ENCODE results near the gene TBC1D3B. TPM values are rescaled to one million over a fixed set of nuclear protein-coding genes. Genes with fewer than 3 reads are reported as not detected.

The TBC1D3B gene
- total RNA-seq, 1 experiment from 2014 or later, result 6.3 TPM

DNA sequence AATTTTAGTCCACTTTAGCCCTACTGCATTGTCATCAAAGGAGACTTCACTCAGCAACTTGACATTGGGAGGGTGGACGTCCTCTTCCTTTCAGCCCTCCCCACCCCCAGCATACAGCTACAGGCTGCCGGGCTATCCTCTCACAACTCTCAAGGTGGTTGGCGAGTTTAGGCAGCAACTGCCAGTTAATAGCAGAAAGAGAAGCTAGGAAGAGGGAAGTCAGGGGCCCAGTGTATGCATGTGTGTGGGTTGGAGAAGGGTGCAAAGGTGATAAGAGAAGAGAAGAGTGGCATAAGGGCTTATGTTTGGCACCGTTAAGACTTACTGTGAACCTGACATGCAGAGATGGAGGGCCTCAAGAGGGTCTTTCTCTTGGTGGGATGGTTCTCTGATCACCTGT is 41.0 kb downstream of the TBC1D3B start:
- H3K27ac Mint-ChIP-seq, result no peak overlapping the region
- H3K36me3 Mint-ChIP-seq, result no peaks in the 10 kb centered on the region
- H3K4me3 Mint-ChIP-seq, result no peak overlapping the region
- ATAC-seq (no peak), DNase-seq (ENCODE audit: low spot score) (no peak)
- no peaks in the 10 kb centered on the region for H3K9me3 Mint-ChIP-seq
- POLR2A ChIA-PET, result no interaction called here
- TF ChIP-seq, protein P1, sequence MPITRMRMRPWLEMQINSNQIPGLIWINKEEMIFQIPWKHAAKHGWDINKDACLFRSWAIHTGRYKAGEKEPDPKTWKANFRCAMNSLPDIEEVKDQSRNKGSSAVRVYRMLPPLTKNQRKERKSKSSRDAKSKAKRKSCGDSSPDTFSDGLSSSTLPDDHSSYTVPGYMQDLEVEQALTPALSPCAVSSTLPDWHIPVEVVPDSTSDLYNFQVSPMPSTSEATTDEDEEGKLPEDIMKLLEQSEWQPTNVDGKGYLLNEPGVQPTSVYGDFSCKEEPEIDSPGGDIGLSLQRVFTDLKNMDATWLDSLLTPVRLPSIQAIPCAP (CRISPR knock-in tag; IDR thresholded peaks at IDR 0.05), result no peak
- TF ChIP-seq OVOL2 (CRISPR knock-in tag; IDR thresholded peaks at IDR 0.05; ENCODE audit: borderline replicate concordance) (no peak), NR3C1 (CRISPR knock-in tag; conservative IDR thresholded peaks at IDR 0.05; ENCODE audit: low read depth) (no peak), MXD4 (CRISPR knock-in tag; IDR thresholded peaks at IDR 0.05; ENCODE audit: borderline replicate concordance) (no peak), CBFB (CRISPR knock-in tag; IDR thresholded peaks at IDR 0.05; ENCODE audit: low read depth) (no peak)
- TF ChIP-seq, protein P2, sequence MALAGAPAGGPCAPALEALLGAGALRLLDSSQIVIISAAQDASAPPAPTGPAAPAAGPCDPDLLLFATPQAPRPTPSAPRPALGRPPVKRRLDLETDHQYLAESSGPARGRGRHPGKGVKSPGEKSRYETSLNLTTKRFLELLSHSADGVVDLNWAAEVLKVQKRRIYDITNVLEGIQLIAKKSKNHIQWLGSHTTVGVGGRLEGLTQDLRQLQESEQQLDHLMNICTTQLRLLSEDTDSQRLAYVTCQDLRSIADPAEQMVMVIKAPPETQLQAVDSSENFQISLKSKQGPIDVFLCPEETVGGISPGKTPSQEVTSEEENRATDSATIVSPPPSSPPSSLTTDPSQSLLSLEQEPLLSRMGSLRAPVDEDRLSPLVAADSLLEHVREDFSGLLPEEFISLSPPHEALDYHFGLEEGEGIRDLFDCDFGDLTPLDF (CRISPR knock-in tag; IDR thresholded peaks at IDR 0.05), result no peak
- TF ChIP-seq, protein P3, sequence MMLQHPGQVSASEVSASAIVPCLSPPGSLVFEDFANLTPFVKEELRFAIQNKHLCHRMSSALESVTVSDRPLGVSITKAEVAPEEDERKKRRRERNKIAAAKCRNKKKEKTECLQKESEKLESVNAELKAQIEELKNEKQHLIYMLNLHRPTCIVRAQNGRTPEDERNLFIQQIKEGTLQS (CRISPR knock-in tag; conservative IDR thresholded peaks at IDR 0.05), result no peak
- TF ChIP-seq, protein P4, sequence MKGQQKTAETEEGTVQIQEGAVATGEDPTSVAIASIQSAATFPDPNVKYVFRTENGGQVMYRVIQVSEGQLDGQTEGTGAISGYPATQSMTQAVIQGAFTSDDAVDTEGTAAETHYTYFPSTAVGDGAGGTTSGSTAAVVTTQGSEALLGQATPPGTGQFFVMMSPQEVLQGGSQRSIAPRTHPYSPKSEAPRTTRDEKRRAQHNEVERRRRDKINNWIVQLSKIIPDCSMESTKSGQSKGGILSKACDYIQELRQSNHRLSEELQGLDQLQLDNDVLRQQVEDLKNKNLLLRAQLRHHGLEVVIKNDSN (CRISPR knock-in tag; IDR thresholded peaks at IDR 0.05), result no peak
- no peaks in the 10 kb centered on the region for H3K27me3 Mint-ChIP-seq (ENCODE audit: low read depth)
- CTCF ChIA-PET, result interaction anchor here (0.9 to 2.5 kb wide), 2 partner anchors 14 to 63 kb away, joined by 3 to 14 read pairs; no protein-coding TSS in a partner anchor
- peaks cover 3% of the 10 kb centered on the region; the same call in 1 of the 2 replicates for H3K4me1 Mint-ChIP-seq

DNA sequence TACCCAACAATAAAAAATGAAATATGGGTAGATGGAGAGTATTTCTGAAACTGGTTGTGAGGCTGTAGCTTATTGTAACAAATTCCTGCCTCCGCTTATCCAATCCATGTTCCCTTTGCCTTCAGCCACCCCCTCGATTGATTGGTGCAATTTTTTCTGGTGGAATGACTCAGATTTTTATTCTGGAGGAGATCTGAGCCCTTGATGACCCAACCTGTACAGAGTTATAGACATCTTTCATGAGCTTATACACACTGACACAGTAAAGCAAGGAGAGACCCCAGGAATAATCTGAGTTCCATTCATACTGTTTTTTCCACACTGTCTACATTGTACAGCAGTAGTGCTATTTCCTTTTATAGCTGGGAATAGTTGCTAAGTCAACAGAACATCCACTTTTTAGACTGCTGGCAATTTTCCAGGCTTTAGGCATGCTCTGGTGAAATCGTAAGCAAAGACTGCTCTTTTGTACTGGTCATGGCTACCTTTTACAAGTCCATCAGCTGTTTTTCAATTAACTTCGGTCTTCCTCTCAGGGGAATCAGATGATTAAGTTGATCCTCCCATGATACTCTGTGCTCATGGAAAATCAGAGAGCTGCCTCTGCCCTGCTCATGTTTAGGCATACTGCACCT is 42.7 kb downstream of the TBC1D3B start:
- ATAC-seq, result no peak
- CTCF ChIA-PET, result interaction anchor here (0.9 to 2.5 kb wide), 6 partner anchors 15 to 164 kb away, joined by 3 to 14 read pairs (median 4); no protein-coding TSS in a partner anchor
- no peak for DNase-seq (ENCODE audit: low spot score)

DNA sequence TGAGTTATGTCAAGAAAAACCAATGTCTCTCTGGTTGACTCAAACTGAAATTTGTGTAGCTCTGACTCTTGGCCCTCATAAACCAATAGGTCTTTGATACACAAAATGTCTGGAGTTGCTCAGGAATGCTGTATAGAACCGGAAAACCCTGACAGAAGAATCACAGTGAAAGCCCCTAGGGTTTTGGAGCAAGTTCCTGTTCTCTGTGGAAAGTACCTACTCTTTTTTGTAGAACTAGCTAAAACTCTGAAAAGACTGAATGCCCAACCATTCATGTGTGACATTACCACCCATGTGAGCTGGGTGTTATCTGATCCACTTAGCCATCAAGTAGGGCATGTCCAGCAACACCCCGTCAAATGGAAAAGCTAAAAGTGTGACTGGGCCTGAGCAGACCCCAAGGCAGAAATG is 44.0 kb downstream of the TBC1D3B start:
- H3K27me3 Mint-ChIP-seq (ENCODE audit: low read depth), result peaks cover 4% of the 10 kb centered on the region
- ATAC-seq (no peak), DNase-seq (ENCODE audit: low spot score) (no peak)
- H3K27ac Mint-ChIP-seq, result no peak overlapping the region
- H3K4me1 Mint-ChIP-seq, result peaks cover 5% of the 10 kb centered on the region
- POLR2A ChIA-PET, result no interaction called here
- H3K9me3 Mint-ChIP-seq, result 0 out of 2 replicates have a peak, but pooled peaks cover 3% of the 10 kb centered on the region
- TF ChIP-seq ZNF232 (CRISPR knock-in tag; IDR thresholded peaks at IDR 0.05), result no peak
- CTCF ChIA-PET, result interaction anchor here (0.8 to 1.9 kb wide), 3 partner anchors 60 to 163 kb away, joined by 3 to 6 read pairs (median 5); no protein-coding TSS in a partner anchor
- no peak overlapping the region for H3K4me3 Mint-ChIP-seq
- H3K36me3 Mint-ChIP-seq, result 0 out of 2 replicates have a peak, but pooled peaks cover under 1% of the 10 kb centered on the region

More for the DNA sequence above, 42.7 kb downstream of the TBC1D3B start:
- H3K4me3 Mint-ChIP-seq, result no peak overlapping the region
- POLR2A ChIA-PET, result no interaction called here
- no peaks in the 10 kb centered on the region for H3K9me3 Mint-ChIP-seq
- no peak overlapping the region for H3K27ac Mint-ChIP-seq
- H3K36me3 Mint-ChIP-seq, result no peaks in the 10 kb centered on the region
- H3K27me3 Mint-ChIP-seq (ENCODE audit: low read depth), result no peaks in the 10 kb centered on the region
- TF ChIP-seq MXD4 (CRISPR knock-in tag; IDR thresholded peaks at IDR 0.05; ENCODE audit: borderline replicate concordance) (no peak), ZNF671 (CRISPR knock-in tag; IDR thresholded peaks at IDR 0.05) (no peak), TEAD1 (CRISPR knock-in tag; IDR thresholded peaks at IDR 0.05) (no peak), HMGA2 (CRISPR knock-in tag; IDR thresholded peaks at IDR 0.05) (no peak)
- TF ChIP-seq, protein P3 (CRISPR knock-in tag; conservative IDR thresholded peaks at IDR 0.05), result no peak
- peaks cover 3% of the 10 kb centered on the region; the same call in 1 of the 2 replicates for H3K4me1 Mint-ChIP-seq

DNA sequence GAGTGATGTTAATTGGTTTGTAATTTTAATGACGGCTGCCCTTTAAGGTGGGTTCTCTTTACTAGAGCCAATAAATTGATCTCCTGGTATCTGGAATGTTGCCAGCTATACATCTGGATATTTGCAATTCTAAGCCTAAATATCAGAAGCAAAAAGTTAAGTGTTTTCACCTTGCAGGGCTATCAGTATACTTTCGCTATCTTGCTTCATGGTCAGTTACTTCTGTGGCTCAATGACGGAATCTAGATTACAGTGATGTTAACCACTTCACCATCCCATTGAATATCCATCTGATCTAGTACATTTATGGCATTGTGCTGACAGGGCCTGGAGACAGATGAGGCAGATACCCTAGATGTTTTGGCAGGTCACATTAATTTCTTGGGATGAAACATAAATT is 44.5 kb downstream of the TBC1D3B start:
- Mint-ChIP-seq H3K36me3 (peaks cover 5% of the 10 kb centered on the region), H3K27me3 (ENCODE audit: low read depth) (peaks cover 7% of the 10 kb centered on the region), H3K4me1 (peaks cover 10% of the 10 kb centered on the region), H3K4me3 (no peak overlapping the region), H3K27ac (no peak overlapping the region), H3K9me3 (peaks cover 6% of the 10 kb centered on the region)
- POLR2A ChIA-PET, result no interaction called here
- DNase-seq (ENCODE audit: low spot score) (no peak), ATAC-seq (no peak)
- TF ChIP-seq TP53 (CRISPR knock-in tag; IDR thresholded peaks at IDR 0.05) (no peak), EMX1 (CRISPR knock-in tag; IDR thresholded peaks at IDR 0.05) (no peak), ZNF396 (CRISPR knock-in tag; IDR thresholded peaks at IDR 0.05; ENCODE audit: borderline replicate concordance) (no peak), ATF1 (CRISPR knock-in tag; IDR thresholded peaks at IDR 0.05) (no peak), NR2C2 (CRISPR knock-in tag; IDR thresholded peaks at IDR 0.05) (no peak)
- TF ChIP-seq, protein P5, sequence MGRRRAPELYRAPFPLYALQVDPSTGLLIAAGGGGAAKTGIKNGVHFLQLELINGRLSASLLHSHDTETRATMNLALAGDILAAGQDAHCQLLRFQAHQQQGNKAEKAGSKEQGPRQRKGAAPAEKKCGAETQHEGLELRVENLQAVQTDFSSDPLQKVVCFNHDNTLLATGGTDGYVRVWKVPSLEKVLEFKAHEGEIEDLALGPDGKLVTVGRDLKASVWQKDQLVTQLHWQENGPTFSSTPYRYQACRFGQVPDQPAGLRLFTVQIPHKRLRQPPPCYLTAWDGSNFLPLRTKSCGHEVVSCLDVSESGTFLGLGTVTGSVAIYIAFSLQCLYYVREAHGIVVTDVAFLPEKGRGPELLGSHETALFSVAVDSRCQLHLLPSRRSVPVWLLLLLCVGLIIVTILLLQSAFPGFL (CRISPR knock-in tag; IDR thresholded peaks at IDR 0.05; ENCODE audit: borderline replicate concordance), result no peak
- TF ChIP-seq, protein P6, sequence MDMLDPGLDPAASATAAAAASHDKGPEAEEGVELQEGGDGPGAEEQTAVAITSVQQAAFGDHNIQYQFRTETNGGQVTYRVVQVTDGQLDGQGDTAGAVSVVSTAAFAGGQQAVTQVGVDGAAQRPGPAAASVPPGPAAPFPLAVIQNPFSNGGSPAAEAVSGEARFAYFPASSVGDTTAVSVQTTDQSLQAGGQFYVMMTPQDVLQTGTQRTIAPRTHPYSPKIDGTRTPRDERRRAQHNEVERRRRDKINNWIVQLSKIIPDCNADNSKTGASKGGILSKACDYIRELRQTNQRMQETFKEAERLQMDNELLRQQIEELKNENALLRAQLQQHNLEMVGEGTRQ (CRISPR knock-in tag; IDR thresholded peaks at IDR 0.05), result no peak
- CTCF ChIA-PET, result interaction anchor here (0.8 to 1.9 kb wide), 3 partner anchors 59 to 162 kb away, joined by 3 to 6 read pairs (median 5); no protein-coding TSS in a partner anchor

All from WTC11 (cell line).